OCI-LY1 (cell line): ENCODE measurements around the gene NAGLU.

Experiments used
- H2AFZ ChIP-seq: fragments of 200-600 bp; sonication (generic), shearing (Covaris generic); 2 replicates; pipeline ENCODE4 v1.6.0; 2014; ENCODE audit warnings: antibody characterized with exemption, mild to moderate bottlenecking, low read length
- H3F3A ChIP-seq: fragments of 200-600 bp; sonication (generic), shearing (Covaris generic); 2 replicates; pipeline ENCODE4 v1.6.0; 2014; ENCODE audit warnings: mild to moderate bottlenecking, antibody characterized with exemption, low read length, moderate library complexity; ENCODE audit not compliant: insufficient read depth
- H3K27ac ChIP-seq: fragments of 200-600 bp; sonication (generic); 2 replicates; pipeline ENCODE4 v1.5.1; 2014; ENCODE audit warnings: low read length, mixed run types, mild to moderate bottlenecking, low read depth; ENCODE audit not compliant: poor library complexity, severe bottlenecking
- H3K27me3 ChIP-seq: fragments of 200-600 bp; sonication (generic); 2 replicates; pipeline ENCODE4 v1.6.0; 2014; ENCODE audit warnings: antibody characterized with exemption, mild to moderate bottlenecking, low read length, moderate library complexity; ENCODE audit not compliant: insufficient read depth
- H3K36me3 ChIP-seq: fragments of 200-600 bp; sonication (generic); 2 replicates; pipeline ENCODE4 v1.6.1; 2014; ENCODE audit warnings: mild to moderate bottlenecking, antibody characterized with exemption, low read length, moderate library complexity, mixed read lengths; ENCODE audit not compliant: insufficient read depth
- H3K4me1 ChIP-seq: fragments of 200-600 bp; sonication (generic); 2 replicates; pipeline ENCODE4 v1.5.1; 2014; ENCODE audit warnings: mild to moderate bottlenecking, low read length, moderate library complexity; ENCODE audit not compliant: insufficient read depth, severe bottlenecking
- H3K4me2 ChIP-seq: fragments of 200-600 bp; sonication (generic), shearing (Covaris generic); 2 replicates; pipeline ENCODE4 v1.6.1; 2014; ENCODE audit warnings: low read length
- H3K4me3 ChIP-seq: fragments of 200-600 bp; sonication (generic); 2 replicates; pipeline ENCODE4 v1.5.1; 2014; ENCODE audit warnings: low read length, low read depth, mild to moderate bottlenecking, mixed read lengths; ENCODE audit not compliant: poor library complexity, severe bottlenecking
- H3K79me2 ChIP-seq: fragments of 200-600 bp; shearing (Covaris generic); 2 replicates; pipeline ENCODE4 v1.6.1; 2016; ENCODE audit warnings: mixed run types, low read length, mixed read lengths; ENCODE audit not compliant: insufficient read depth
- H3K9ac ChIP-seq: fragments of 200-600 bp; sonication (generic), shearing (Covaris generic); 2 replicates; pipeline ENCODE4 v1.6.1; 2014; ENCODE audit warnings: mild to moderate bottlenecking, low read length, mixed read lengths
- H3K9me2 ChIP-seq: fragments of 200-600 bp; sonication (generic), shearing (Covaris generic); 2 replicates; pipeline ENCODE4 v1.6.1; 2014; ENCODE audit warnings: low read depth, mild to moderate bottlenecking, low read length, mixed read lengths
- H3K9me3 ChIP-seq: fragments of 200-600 bp; shearing (Covaris generic); 2 replicates; pipeline ENCODE4 v1.6.1; 2014; ENCODE audit warnings: low read length, mixed read lengths
- H4K20me1 ChIP-seq: fragments of 200-600 bp; sonication (generic), shearing (Covaris generic); 2 replicates; pipeline ENCODE4 v1.6.0; 2016; ENCODE audit warnings: mild to moderate bottlenecking, low read length; ENCODE audit not compliant: insufficient read depth
- CTCF ChIP-seq: fragments of 200-600 bp; sonication (generic), shearing (Covaris generic); IDR thresholded peaks from 2 replicates; pipeline ENCODE4 v1.5.1; 2017; ENCODE audit warnings: mild to moderate bottlenecking, antibody characterized with exemption, low read length, moderate library complexity, mixed read lengths
- EZH2 ChIP-seq: fragments of 200-600 bp; sonication (generic), shearing (Covaris generic); IDR thresholded peaks from 2 replicates; pipeline ENCODE4 v1.8.0; 2017; ENCODE audit warnings: borderline replicate concordance, mixed run types, mild to moderate bottlenecking, antibody characterized with exemption, low read length, moderate library complexity, mixed read lengths

NAGLU gene

GRCh38 chr17:42565523-42566214, 29.6 kb downstream of the NAGLU start:
- Histone ChIP-seq H3K27me3 (no peaks in the 10 kb centered on the region), H3K79me2 (no peaks in the 10 kb centered on the region), H3F3A (no peaks in the 10 kb centered on the region; the same call in 1 of the 2 replicates), H4K20me1 (no peaks in the 10 kb centered on the region), H3K9me3 (no peaks in the 10 kb centered on the region), H3K27ac (no peak overlapping the region), H3K4me3 (peak overlapping the region; percentile 76), H3K9ac (no peak overlapping the region; the same call in 1 of the 2 replicates), H3K9me2 (no peaks in the 10 kb centered on the region), H3K4me2 (no peak overlapping the region), H3K36me3 (peaks cover 53% of the 10 kb centered on the region), H2AFZ (no peak overlapping the region), H3K4me1 (peaks cover 44% of the 10 kb centered on the region)
- no peak for TF ChIP-seq EZH2
- TF ChIP-seq CTCF, result no peak

DNA sequence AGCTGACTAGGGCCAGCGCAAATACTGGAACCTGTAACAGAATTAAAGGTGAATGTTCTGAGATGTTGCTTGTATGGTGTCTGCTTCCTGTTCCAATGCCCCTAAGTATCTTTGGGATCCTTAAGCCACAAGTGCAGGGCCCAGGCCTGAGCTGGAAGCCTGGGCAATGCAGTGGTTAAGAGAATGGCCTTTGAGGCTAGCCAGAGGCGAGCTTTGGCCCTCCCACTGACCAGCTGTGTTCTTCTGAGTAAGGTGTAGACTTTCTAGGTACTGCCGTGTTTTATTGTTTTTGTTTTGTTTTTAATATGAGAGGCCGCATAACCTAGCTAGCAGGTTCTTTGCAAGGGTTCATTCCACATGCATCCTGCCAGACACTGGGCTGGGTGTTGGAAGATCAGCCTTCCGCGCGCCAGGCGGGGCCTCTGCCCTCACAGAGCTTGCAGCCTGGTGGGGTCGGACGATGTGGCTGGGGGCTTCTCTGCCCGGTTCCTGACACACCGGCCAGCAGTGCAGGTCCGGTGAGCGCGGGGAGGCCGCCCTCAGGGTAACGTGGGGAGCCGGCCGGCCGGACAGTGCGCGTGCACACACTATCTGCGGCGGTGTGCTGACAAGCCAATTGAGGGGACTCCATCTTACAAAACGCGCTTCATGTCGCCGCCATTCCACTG, 30.3 kb downstream of the NAGLU start:
- peaks cover 37% of the 10 kb centered on the region for H3K4me1 ChIP-seq
- peak overlapping the region; percentile 88 for H3K9ac ChIP-seq
- H3F3A ChIP-seq, result no peaks in the 10 kb centered on the region; the same call in 1 of the 2 replicates
- TF ChIP-seq CTCF, result no peak
- TF ChIP-seq EZH2, result no peak
- no peaks in the 10 kb centered on the region for H3K27me3 ChIP-seq
- H3K9me3 ChIP-seq, result no peaks in the 10 kb centered on the region
- H3K9me2 ChIP-seq, result no peaks in the 10 kb centered on the region
- H3K36me3 ChIP-seq, result peaks cover 59% of the 10 kb centered on the region
- H4K20me1 ChIP-seq, result no peaks in the 10 kb centered on the region
- no peak overlapping the region for H2AFZ ChIP-seq
- H3K27ac ChIP-seq, result peak overlapping the region; percentile 48
- no peaks in the 10 kb centered on the region for H3K79me2 ChIP-seq
- peak overlapping the region; percentile 76 for H3K4me3 ChIP-seq
- peak overlapping the region; percentile 100 for H3K4me2 ChIP-seq

DNA sequence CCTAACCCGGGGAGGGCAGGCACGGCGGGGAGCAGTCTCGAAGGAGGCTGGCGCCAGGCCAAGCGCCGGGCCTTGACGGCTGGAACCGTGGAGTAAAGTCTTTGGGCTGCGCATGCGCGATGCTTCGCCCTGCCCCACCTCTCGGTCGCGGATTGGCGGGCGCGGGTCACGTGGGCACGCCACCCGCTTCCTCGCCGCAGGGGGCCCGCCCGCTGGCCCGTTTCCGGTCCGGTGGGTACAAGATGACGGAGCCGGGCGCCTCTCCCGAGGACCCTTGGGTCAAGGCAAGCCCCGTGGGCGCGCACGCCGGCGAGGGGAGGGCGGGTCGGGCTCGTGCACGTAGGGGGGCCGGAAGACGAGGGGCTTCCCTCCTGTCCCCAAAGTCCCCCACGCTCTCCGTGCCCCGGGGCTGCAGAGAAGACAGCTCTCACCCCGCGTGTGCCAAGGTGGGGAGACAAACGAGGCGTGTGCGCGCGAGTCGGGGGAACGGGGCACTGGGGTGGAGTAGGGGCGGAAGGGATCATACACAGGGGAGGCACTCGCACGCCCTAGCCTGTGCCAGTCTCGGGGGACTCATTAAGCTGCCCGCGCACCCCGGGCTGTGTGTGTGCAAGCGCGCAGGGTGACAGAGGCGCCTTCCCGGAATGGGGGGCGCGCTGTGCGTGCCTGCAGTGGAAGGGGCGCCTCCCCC, 31.0 kb downstream of the NAGLU start, which contains the start of gene MLX:
MLX (plus strand) TSS at position 218 of the 691 bp plus-strand sequence; CDS start at position 243, 25 bp downstream.
- peak within 1 kb of the TSS; percentile 76 for H3K4me3 ChIP-seq

More for the DNA sequence above, 31.0 kb downstream of the NAGLU start, which contains the start of gene MLX:
- Histone ChIP-seq H3F3A (no peaks in the 10 kb centered on the region; the same call in 1 of the 2 replicates), H3K36me3 (peaks cover 66% of the 10 kb centered on the region), H3K27ac (peak within 1 kb of the TSS; percentile 49), H3K9me3 (no peaks in the 10 kb centered on the region), H3K9me2 (no peaks in the 10 kb centered on the region), H2AFZ (no peak within 1 kb of the TSS), H4K20me1 (no peaks in the 10 kb centered on the region), H3K4me2 (peak within 1 kb of the TSS; percentile 100), H3K4me1 (peaks cover 32% of the 10 kb centered on the region), H3K9ac (peak within 1 kb of the TSS; percentile 88), H3K27me3 (no peaks in the 10 kb centered on the region), H3K79me2 (no peaks in the 10 kb centered on the region)
- no peak; the same call in 1 of the 2 replicates for TF ChIP-seq CTCF
- TF ChIP-seq EZH2, result no peak
